ENCODE results near the gene ATP11C.
"Not testable (repeated sequence)": the region's sequence is repeated elsewhere in the genome, so short reads cannot be mapped to it uniquely, and the experiment has no call there.

Gene ATP11C

DNA sequence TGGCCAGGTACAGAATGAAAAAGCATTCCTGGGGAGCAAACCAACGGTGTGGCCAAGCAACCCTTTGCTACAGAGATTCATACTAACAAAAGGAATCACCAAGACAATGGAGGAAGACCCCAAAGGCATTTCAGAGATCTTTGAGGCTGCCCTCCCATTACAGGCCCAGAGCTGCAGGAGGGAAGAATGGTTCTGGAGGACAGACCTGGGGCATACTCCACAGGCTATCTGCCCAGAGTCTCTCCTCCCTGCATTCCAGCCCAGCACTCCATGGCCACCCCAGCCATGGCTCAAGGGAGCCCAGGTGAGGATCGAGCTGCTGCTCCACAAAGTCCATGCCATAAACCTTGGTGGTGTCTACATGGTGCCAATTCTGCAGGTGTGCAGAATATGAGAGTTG, 81.9 kb downstream of the ATP11C start:
- no peak overlapping the region for H3K9ac ChIP-seq (ENCODE audit: low read length)
- H3K27ac ChIP-seq (ENCODE audit: low read depth, low read length): no peak overlapping the region
- no peak overlapping the region for H3K4me3 ChIP-seq (ENCODE audit: low read depth in 1 of 2, low read length in 2 of 2)
- H3K9me3 ChIP-seq (ENCODE audit: low read length): no peaks in the 10 kb centered on the region
- H3K27me3 ChIP-seq (ENCODE audit: control insufficient read depth in 1 of 2, insufficient read depth in 2 of 2, low read length in 2 of 2): no peaks in the 10 kb centered on the region
- no peaks in the 10 kb centered on the region for H3K4me1 ChIP-seq (ENCODE audit: insufficient read depth, low read length)
- no peaks in the 10 kb centered on the region for H3K36me3 ChIP-seq (ENCODE audit: insufficient read depth, low read length)

DNA sequence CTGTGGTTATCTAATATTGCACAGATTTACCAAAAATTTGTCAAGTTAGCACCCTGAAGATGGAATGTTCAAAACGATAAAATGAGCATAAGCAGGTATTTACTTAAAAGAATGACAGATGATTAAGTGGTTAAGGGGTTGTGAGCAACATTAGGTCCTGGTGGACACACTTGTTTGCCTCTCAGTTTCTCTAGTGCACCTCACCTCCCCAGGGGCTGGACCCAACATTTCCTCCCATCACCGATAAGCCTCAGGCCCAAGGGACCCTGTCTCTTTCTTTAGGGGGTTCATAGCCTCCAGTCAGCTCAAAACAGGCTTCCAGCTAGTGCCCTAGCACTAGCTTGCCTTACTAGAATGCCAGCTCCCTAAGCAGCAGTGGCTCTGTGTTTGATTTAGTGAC, 88.0 kb downstream of the ATP11C start:
- H3K27me3 ChIP-seq (ENCODE audit: control insufficient read depth in 1 of 2, insufficient read depth in 2 of 2, low read length in 2 of 2): no peaks in the 10 kb centered on the region
- no peaks in the 10 kb centered on the region for H3K4me1 ChIP-seq (ENCODE audit: insufficient read depth, low read length)
- H3K36me3 ChIP-seq (ENCODE audit: insufficient read depth, low read length): no peaks in the 10 kb centered on the region
- no peak overlapping the region for H3K9ac ChIP-seq (ENCODE audit: low read length)
- no peak overlapping the region for H3K27ac ChIP-seq (ENCODE audit: low read depth, low read length)
- H3K9me3 ChIP-seq (ENCODE audit: low read length): no peaks in the 10 kb centered on the region
- H3K4me3 ChIP-seq (ENCODE audit: low read depth in 1 of 2, low read length in 2 of 2): no peak overlapping the region

DNA sequence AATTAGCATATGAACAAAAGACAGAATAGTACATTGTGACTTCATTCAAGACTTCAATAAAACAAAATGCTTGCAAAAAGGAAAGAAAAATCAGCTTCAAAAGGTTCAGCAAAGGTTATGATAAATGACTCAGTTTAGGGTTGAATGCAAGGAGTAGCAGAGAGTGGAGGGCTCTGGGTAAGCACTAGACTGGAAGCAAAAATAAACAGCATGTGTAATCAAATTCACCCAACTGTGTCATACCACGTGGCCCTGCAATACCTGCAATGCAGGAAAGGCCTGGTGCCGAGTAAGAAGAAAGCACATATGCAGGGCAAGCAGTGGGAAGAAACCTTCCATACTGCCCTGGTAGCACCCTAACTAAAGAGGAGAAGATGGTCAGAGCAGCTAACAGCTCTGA, 88.7 kb downstream of the ATP11C start:
- Histone ChIP-seq H3K9me3 (ENCODE audit: low read length) (no peaks in the 10 kb centered on the region), H3K27me3 (ENCODE audit: control insufficient read depth in 1 of 2, insufficient read depth in 2 of 2, low read length in 2 of 2) (no peaks in the 10 kb centered on the region), H3K9ac (ENCODE audit: low read length) (no peak overlapping the region), H3K4me1 (ENCODE audit: insufficient read depth, low read length) (no peaks in the 10 kb centered on the region), H3K4me3 (ENCODE audit: low read depth in 1 of 2, low read length in 2 of 2) (no peak overlapping the region), H3K27ac (ENCODE audit: low read depth, low read length) (no peak overlapping the region), H3K36me3 (ENCODE audit: insufficient read depth, low read length) (no peaks in the 10 kb centered on the region)

- Histone ChIP-seq H3K9me3 (ENCODE audit: low read length) (no peaks in the 10 kb centered on the region), H3K27me3 (ENCODE audit: control insufficient read depth in 1 of 2, insufficient read depth in 2 of 2, low read length in 2 of 2) (no peaks in the 10 kb centered on the region), H3K27ac (ENCODE audit: low read depth, low read length) (no peak overlapping the region), H3K36me3 (ENCODE audit: insufficient read depth, low read length) (no peaks in the 10 kb centered on the region), H3K4me1 (ENCODE audit: insufficient read depth, low read length) (no peaks in the 10 kb centered on the region), H3K9ac (ENCODE audit: low read length) (no peak overlapping the region), H3K4me3 (ENCODE audit: low read depth in 1 of 2, low read length in 2 of 2) (no peak overlapping the region)
These were observed 90.3 kb downstream of the ATP11C start for GRCh38 chrX:139842326-139843185.

GRCh38 chrX:139836335-139836734, 96.5 kb downstream of the ATP11C start:
- not testable (repeated sequence) for H3K4me3 ChIP-seq (ENCODE audit: low read depth in 1 of 2, low read length in 2 of 2); H3K36me3 ChIP-seq (ENCODE audit: insufficient read depth, low read length); H3K9ac ChIP-seq (ENCODE audit: low read length); H3K4me1 ChIP-seq (ENCODE audit: insufficient read depth, low read length); H3K27me3 ChIP-seq (ENCODE audit: control insufficient read depth in 1 of 2, insufficient read depth in 2 of 2, low read length in 2 of 2); H3K27ac ChIP-seq (ENCODE audit: low read depth, low read length); H3K9me3 ChIP-seq (ENCODE audit: low read length)

DNA sequence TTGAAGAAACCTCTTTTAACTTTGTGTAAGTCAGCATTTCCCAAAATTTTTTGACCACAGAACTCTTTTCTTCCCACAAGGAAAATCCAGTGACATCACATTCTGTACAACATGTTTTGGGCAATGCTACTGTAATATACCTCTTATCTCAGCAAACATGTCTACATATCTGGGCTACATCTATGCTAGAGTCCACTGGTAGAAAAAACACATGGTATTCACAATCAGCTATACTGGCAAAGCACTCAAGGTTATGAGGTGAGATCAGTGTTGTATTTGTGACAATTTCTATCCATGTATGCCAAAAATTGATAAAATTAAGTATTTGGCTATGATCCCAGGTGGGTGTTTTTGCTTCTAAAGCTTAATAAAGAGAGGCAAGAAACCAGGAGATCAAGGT, 98.0 kb downstream of the ATP11C start:
- H3K4me3 ChIP-seq (ENCODE audit: low read depth in 1 of 2, low read length in 2 of 2): no peak overlapping the region
- H3K9me3 ChIP-seq (ENCODE audit: low read length): no peaks in the 10 kb centered on the region
- H3K9ac ChIP-seq (ENCODE audit: low read length): no peak overlapping the region
- H3K27ac ChIP-seq (ENCODE audit: low read depth, low read length): no peak overlapping the region
- H3K4me1 ChIP-seq (ENCODE audit: insufficient read depth, low read length): peaks cover 9% of the 10 kb centered on the region
- H3K36me3 ChIP-seq (ENCODE audit: insufficient read depth, low read length): no peaks in the 10 kb centered on the region
- no peaks in the 10 kb centered on the region for H3K27me3 ChIP-seq (ENCODE audit: control insufficient read depth in 1 of 2, insufficient read depth in 2 of 2, low read length in 2 of 2)

DNA sequence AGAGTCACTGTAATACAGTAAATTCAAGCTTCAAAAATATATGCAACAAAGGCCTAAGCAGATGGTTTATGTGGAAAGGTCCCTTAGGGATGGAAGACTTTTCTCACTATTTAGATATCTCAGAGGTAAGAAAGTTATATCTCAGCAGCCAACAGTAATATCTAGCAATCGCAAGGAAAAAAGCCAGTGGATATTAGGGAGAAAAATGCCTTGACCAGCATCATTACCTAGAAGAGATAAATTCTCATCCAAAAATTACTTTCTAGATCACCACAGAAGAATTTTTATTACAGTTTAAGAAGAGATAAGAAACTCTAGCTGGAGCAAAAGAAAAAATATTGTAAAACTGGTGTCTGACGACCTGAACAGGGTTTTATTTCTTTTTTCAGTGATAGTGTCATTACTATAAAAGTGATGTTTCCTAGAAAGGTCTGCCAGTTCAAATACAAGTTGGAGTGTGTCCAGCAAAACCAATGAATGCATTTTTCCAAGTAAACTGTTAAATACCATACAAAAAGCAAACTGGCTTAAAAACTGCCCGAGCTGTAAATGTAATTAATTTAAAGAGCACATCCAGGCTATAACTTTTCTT, 100.0 kb downstream of the ATP11C start:
- H3K9ac ChIP-seq (ENCODE audit: low read length): no peak overlapping the region
- H3K27me3 ChIP-seq (ENCODE audit: control insufficient read depth in 1 of 2, insufficient read depth in 2 of 2, low read length in 2 of 2): no peaks in the 10 kb centered on the region
- peak overlapping the region; percentile 27 for H3K27ac ChIP-seq (ENCODE audit: low read depth, low read length)
- H3K4me3 ChIP-seq (ENCODE audit: low read depth in 1 of 2, low read length in 2 of 2): no peak overlapping the region
- H3K36me3 ChIP-seq (ENCODE audit: insufficient read depth, low read length): no peaks in the 10 kb centered on the region
- H3K9me3 ChIP-seq (ENCODE audit: low read length): no peaks in the 10 kb centered on the region
- H3K4me1 ChIP-seq (ENCODE audit: insufficient read depth, low read length): peaks cover 15% of the 10 kb centered on the region

DNA sequence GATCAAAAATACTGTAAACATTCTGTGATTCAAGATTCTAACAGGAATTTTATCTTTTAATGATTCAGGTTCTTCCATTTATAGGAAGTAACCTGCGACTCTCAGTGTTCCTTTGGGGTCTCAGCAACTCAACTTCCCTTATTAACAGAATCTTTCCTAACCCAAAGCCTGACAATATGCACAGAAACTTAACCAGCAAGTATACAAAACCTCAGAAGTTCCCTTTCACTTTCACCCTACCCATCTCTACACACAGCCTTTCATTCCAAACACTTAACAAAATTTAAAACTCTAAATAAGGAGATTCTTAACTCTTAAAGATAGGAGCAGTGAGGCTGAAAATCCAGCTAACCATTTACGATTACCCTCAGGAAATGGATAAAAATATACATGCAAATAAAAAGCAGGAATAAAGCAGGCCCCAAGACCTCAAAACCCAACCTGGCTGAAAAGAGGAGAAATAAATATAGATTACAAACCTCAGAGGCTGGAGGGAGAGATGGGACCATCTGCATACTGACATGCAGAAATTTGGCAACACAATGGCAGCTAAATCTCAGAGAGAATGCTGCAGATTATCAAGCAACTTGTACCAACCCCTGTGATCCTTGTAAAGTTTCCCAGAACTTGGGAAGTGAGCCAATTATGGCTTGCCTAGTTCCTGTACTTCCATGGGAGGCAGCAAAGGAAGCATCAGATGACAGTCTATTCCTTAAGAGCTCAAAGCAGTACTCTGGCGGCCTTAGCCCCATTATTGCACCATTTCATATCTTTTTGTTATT, 101.0 kb downstream of the ATP11C start:
- H3K36me3 ChIP-seq (ENCODE audit: insufficient read depth, low read length): no peaks in the 10 kb centered on the region
- no peak overlapping the region for H3K4me3 ChIP-seq (ENCODE audit: low read depth in 1 of 2, low read length in 2 of 2)
- no peak overlapping the region for H3K9ac ChIP-seq (ENCODE audit: low read length)
- peak overlapping the region; percentile 27 for H3K27ac ChIP-seq (ENCODE audit: low read depth, low read length)
- H3K9me3 ChIP-seq (ENCODE audit: low read length): no peaks in the 10 kb centered on the region
- H3K27me3 ChIP-seq (ENCODE audit: control insufficient read depth in 1 of 2, insufficient read depth in 2 of 2, low read length in 2 of 2): no peaks in the 10 kb centered on the region
- H3K4me1 ChIP-seq (ENCODE audit: insufficient read depth, low read length): peaks cover 15% of the 10 kb centered on the region

GRCh38 chrX:139831017-139831416, 101.8 kb downstream of the ATP11C start:
- H3K4me3 ChIP-seq (ENCODE audit: low read depth in 1 of 2, low read length in 2 of 2): no peak overlapping the region
- H3K9ac ChIP-seq (ENCODE audit: low read length): no peak overlapping the region
- no peaks in the 10 kb centered on the region for H3K27me3 ChIP-seq (ENCODE audit: control insufficient read depth in 1 of 2, insufficient read depth in 2 of 2, low read length in 2 of 2)
- no peak overlapping the region for H3K27ac ChIP-seq (ENCODE audit: low read depth, low read length)
- H3K4me1 ChIP-seq (ENCODE audit: insufficient read depth, low read length): peaks cover 15% of the 10 kb centered on the region
- no peaks in the 10 kb centered on the region for H3K9me3 ChIP-seq (ENCODE audit: low read length)
- no peaks in the 10 kb centered on the region for H3K36me3 ChIP-seq (ENCODE audit: insufficient read depth, low read length)

DNA sequence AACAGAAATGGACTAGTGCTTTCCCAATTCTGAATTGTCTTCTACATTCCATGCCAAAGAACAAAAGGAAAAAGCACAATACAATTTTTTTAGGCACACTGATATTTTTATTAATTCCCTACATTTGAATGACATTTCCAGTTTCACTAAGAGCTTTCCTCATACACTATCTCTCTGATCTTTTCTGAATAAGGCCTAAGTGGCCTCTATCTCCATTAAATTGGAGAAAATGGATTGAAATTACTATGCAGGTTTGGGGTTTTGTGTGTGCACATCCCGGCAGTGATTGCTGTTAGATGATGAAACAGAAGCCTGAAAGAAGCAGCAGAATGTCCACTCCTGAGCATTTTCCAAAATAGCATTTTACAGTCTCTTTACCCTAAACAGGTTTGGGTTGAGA, 104.0 kb downstream of the ATP11C start:
- Histone ChIP-seq H3K9me3 (ENCODE audit: low read length) (no peaks in the 10 kb centered on the region), H3K9ac (ENCODE audit: low read length) (no peak overlapping the region), H3K4me1 (ENCODE audit: insufficient read depth, low read length) (peaks cover 15% of the 10 kb centered on the region), H3K36me3 (ENCODE audit: insufficient read depth, low read length) (no peaks in the 10 kb centered on the region), H3K27me3 (ENCODE audit: control insufficient read depth in 1 of 2, insufficient read depth in 2 of 2, low read length in 2 of 2) (no peaks in the 10 kb centered on the region), H3K4me3 (ENCODE audit: low read depth in 1 of 2, low read length in 2 of 2) (no peak overlapping the region), H3K27ac (ENCODE audit: low read depth, low read length) (no peak overlapping the region)

DNA sequence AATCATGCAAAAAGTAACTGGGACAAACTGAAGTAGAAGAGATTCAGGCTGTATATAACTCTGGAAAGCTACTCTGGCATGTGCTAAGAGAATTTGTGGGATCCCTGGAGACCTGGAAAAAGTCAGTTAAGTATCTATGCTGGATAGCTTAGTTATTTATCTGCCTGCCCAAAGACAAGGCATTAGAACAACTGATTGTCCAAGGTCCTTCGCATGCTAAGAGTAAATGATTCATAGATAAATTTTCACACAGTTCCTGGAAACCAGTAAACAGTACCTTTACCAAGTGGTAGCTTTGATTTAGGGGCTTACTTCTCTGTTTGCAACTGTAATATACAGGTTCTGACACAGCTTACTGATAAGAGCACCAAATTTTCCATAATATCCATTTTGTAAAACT, 104.8 kb downstream of the ATP11C start:
- Histone ChIP-seq H3K9me3 (ENCODE audit: low read length) (no peaks in the 10 kb centered on the region), H3K27me3 (ENCODE audit: control insufficient read depth in 1 of 2, insufficient read depth in 2 of 2, low read length in 2 of 2) (no peaks in the 10 kb centered on the region), H3K36me3 (ENCODE audit: insufficient read depth, low read length) (no peaks in the 10 kb centered on the region), H3K27ac (ENCODE audit: low read depth, low read length) (no peak overlapping the region), H3K9ac (ENCODE audit: low read length) (no peak overlapping the region), H3K4me3 (ENCODE audit: low read depth in 1 of 2, low read length in 2 of 2) (no peak overlapping the region), H3K4me1 (ENCODE audit: insufficient read depth, low read length) (peaks cover 15% of the 10 kb centered on the region)
